Upper lobe of right lung (tissue), 1 donor: ENCODE data around the gene IL4R. TPM values are rescaled to one million over a fixed set of nuclear protein-coding genes. Genes with fewer than 3 reads are reported as not detected.
A peak's percentile ranks its signal among the peaks of the same experiment; 100 is the strongest.

Source experiments
- ATAC-seq: fragments of 200-7000 bp; cut with Tn5 transposase; one replicate; pipeline ENCODE4 v1.9.1; 2020; ENCODE audit warnings: mild to moderate bottlenecking, moderate library complexity
- DNase-seq: peaks from one replicate; pipeline ENCODE4 v3.0.0-alpha.2; 2020
- H3K27ac ChIP-seq: fragments of 200-600 bp; one replicate; pipeline ENCODE4 v1.8.0; 2022
- H3K27me3 ChIP-seq: fragments of 200-600 bp; one replicate; pipeline ENCODE4 v1.8.0; 2022; ENCODE audit warnings: mild to moderate bottlenecking
- H3K36me3 ChIP-seq: fragments of 200-600 bp; one replicate; pipeline ENCODE4 v1.8.0; 2022
- H3K4me1 ChIP-seq: fragments of 200-600 bp; one replicate; pipeline ENCODE4 v1.8.0; 2022
- H3K4me3 ChIP-seq: fragments of 200-600 bp; one replicate; pipeline ENCODE4 v1.8.0; 2022; ENCODE audit warnings: mild to moderate bottlenecking
- H3K9me3 ChIP-seq: fragments of 200-600 bp; one replicate; pipeline ENCODE4 v1.8.0; 2022
- CTCF ChIP-seq: fragments of 200-600 bp; IDR thresholded peaks from one replicate; pipeline ENCODE4 v1.8.0; 2022; ENCODE audit warnings: antibody characterized with exemption
- intact Hi-C: fragments of 100-400 bp; cut with DNase I; formaldehyde crosslinking; loops from one replicate; pipeline ENCODE4 v1.11.0; 2022
- total RNA-seq: library from RNA; stranded (reverse); fragmentation: NEBNext Ultra II Directional; extraction: Animal tissue kit (Norgen Biotek cat#: 25700); gene quantifications from one replicate; pipeline ENCODE4 v1.2.1, GENCODE V29; 2021
- donor health status: DM: no; HTN: yes; CAD: no; lungs with severe emphysema.

The IL4R gene
- total RNA-seq, 1 donor from 2014 or later, result 153 TPM

DNA sequence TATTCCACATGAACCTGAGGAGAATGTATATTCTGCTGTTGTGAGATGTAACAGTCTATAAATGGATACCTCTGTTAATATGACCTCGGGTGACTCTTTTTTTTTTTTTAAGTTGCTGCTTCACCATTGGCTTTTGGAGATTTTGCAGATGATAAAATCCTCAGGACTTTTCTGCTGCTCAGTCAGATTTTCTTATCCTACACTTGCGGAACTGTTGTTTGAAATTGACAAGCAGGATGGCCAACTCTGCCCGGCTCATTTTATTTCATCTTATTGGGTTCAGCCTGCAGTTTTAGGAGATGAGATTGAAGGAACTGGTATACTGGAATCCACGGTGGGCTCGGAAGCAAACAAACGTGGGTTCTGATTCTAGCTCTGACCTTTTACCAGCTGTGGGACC is 19.3 kb downstream of the IL4R start:
- H3K4me1 ChIP-seq, result peaks cover 62% of the 10 kb centered on the region
- peak overlapping the region; percentile 3 for H3K27ac ChIP-seq
- no peak overlapping the region for H3K4me3 ChIP-seq
- no peak for DNase-seq
- no peaks in the 10 kb centered on the region for H3K9me3 ChIP-seq
- intact Hi-C loops, result no loop called here
- no peak for ATAC-seq
- H3K36me3 ChIP-seq, result peaks cover 53% of the 10 kb centered on the region
- H3K27me3 ChIP-seq, result no peaks in the 10 kb centered on the region
- TF ChIP-seq CTCF, result no peak

GRCh38 chr16:27333549-27333948 is 19.8 kb downstream of the IL4R start:
- Histone ChIP-seq H3K27ac (peak overlapping the region; percentile 3), H3K36me3 (peaks cover 57% of the 10 kb centered on the region), H3K4me3 (no peak overlapping the region), H3K4me1 (peaks cover 57% of the 10 kb centered on the region), H3K27me3 (no peaks in the 10 kb centered on the region), H3K9me3 (no peaks in the 10 kb centered on the region)
- intact Hi-C loops, result no loop called here
- no peak for TF ChIP-seq CTCF
- ATAC-seq (peak; percentile 53), DNase-seq (no peak)

- no peaks in the 10 kb centered on the region for H3K27me3 ChIP-seq
- intact Hi-C loops, result no loop called here
- H3K4me1 ChIP-seq, result peaks cover 50% of the 10 kb centered on the region
- peaks cover 65% of the 10 kb centered on the region for H3K36me3 ChIP-seq
- no peaks in the 10 kb centered on the region for H3K9me3 ChIP-seq
- TF ChIP-seq CTCF, result no peak
- DNase-seq (no peak), ATAC-seq (no peak)
- peak overlapping the region; percentile 17 for H3K27ac ChIP-seq
- H3K4me3 ChIP-seq, result no peak overlapping the region
Measured at GRCh38 chr16:27334192-27334764, 20.5 kb downstream of the IL4R start.

- DNase-seq (no peak), ATAC-seq (no peak)
- Histone ChIP-seq H3K27ac (peak overlapping the region; percentile 17), H3K9me3 (no peaks in the 10 kb centered on the region), H3K4me1 (peaks cover 45% of the 10 kb centered on the region), H3K4me3 (no peak overlapping the region), H3K36me3 (peaks cover 70% of the 10 kb centered on the region), H3K27me3 (no peaks in the 10 kb centered on the region)
- no peak for TF ChIP-seq CTCF
- intact Hi-C loops, result no loop called here
Measured at GRCh38 chr16:27334838-27335237, 21.1 kb downstream of the IL4R start.

- Histone ChIP-seq H3K27ac (no peak overlapping the region), H3K36me3 (peaks cover 77% of the 10 kb centered on the region), H3K9me3 (no peaks in the 10 kb centered on the region), H3K27me3 (no peaks in the 10 kb centered on the region), H3K4me3 (no peak overlapping the region), H3K4me1 (peaks cover 38% of the 10 kb centered on the region)
- no peak for TF ChIP-seq CTCF
- intact Hi-C loops, result loop anchor here (2.0 kb wide), 1 partner anchor 23 kb away; no protein-coding TSS in a partner anchor
- ATAC-seq (no peak), DNase-seq (no peak)
Measured at GRCh38 chr16:27335349-27336053, 21.7 kb downstream of the IL4R start.
